IPS DF 4.7 (cell line): Measurements from ENCODE around the gene GIMAP5.
A peak's percentile ranks its signal among the peaks of the same experiment; 100 is the strongest.

Experiments
- DNase-seq: peaks from one replicate; pipeline ENCODE4 v3.0.0-alpha.2; 2013; ENCODE audit warnings: low spot score; ENCODE audit errors: extremely low read depth

Gene GIMAP5

DNA sequence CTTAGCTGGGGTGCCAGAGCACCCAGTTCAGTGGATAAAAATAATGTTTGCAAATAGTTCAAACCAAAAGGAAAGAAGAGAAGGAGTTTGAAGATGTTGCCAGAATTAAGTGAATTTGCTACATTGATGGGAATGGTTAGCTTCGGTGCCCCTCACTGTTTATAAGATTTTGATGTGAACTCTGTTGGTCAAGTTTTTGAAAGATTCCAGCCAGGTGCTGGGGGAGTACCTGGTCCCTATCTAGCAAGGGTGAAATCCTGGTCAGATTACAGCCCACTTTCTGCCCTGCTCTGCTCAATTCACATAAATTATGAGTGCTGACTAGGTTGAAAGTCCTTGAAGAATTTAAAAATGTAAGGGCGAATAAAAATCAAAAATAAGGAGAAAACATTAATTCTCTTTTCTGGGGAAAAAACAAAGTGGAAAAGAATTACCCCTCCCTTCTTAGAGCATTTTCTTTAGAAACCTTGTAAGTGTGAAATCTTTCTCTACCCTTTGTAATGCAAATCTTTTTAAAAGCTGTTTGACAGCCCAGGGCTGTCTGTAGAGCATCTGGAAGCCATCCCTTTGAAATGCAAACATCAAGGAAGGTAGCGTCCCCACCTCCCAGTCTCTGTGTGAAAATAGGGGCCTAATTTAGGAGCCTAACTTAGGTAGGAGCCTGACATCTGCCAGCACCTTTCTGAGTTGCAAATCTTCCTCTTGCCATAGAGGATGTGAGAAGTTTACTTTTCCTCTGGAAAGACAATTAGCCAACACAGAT is 1.4 kb upstream of the GIMAP5 start:
- peak; percentile 60 for DNase-seq

DNA sequence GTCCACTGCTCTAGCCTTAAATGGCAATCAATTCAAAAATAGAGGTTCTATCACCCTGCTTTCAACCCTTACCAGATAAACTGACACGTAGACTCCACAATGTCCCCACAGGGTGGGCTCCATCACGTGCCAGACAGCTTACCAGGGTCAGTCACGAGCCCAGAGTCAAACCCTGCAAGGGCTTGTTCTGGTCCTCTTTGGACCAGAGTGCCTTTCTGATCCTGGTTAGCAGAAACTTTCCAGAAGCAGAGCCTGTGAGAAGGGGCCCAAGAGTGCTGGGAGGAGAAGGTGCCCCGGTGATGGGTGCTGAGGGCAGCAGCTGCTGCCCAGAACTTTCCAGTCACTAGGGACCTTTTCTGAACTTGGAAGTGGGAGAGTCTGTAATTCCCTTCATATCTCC is 354 bp upstream of the GIMAP5 start:
- DNase-seq, result no peak

DNA sequence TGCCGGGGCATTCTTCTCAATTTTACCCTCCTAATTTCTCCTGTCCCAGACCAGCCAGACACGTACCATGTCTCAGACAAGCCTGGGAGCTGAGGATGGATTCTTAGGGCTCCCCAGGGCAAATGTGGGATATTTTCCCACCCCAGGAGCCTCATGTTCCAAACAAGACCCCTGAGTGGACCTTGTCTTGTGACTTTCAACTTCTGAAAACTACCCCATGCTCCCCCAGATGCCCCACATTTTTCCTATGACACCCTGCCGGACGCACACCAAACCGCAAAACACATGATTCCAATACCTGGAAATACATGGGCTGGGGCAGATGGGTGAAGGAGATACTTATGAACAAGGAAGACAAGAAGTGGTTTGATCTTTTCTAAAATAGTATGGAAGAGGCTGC is 874 bp downstream of the GIMAP5 start:
- DNase-seq, result no peak

DNA sequence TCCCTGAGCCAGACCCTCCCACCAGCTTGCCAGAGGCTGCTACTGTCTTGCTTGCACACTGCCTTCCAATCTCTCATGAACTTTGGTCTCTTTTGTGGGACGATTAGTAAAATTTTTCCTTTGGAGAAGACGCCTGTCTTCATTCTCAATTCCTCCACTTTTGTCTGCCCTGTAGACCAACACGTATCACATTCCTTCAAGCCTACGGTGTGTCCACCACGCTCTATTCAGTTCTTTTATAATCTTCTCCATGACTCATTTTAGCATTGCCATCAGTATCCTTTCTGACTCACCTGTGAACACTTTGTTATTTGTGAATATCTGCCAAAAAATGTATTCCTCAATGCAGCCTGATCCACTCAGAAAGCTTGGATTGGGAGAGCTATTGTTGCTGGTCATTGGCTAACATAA is 1.4 kb downstream of the GIMAP5 start:
- no peak for DNase-seq

DNA sequence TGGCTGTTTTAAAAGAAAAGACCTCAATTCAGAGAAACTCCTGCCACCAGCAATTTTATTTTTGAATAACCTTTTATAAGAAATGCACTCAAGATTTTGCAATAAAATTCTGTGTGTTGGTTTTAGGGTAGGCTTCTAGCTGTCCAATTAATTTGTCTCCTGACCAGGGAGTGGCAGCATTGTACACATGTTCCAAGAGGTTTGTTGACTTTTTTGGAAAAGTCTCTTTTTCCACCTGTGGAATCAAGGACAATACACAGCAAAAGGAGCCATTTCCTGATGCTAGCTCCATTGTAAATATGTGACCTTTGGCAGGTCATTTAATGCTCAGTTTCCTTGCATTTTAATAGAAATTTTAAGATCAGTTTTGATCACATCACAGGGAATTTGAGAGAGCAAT is 1.8 kb downstream of the GIMAP5 start:
- no peak for DNase-seq

DNA sequence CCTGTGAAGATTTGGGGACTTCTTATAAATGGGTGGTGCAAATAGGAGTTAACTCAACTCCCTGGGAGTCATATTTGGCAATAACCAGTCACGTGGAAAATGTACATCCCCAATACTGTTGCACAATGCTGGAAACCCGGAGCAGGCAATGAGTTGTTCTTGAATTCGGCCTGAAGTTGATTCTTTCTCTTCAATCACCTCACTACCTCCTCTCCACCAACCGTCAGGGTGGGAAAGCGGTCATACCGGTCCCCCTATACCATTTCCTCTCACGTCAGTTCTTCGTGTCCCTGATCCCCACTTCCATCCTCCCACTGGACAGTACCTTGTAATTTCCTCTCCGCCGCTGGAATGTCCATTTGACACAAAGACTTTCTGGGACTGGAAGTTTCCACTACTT is 2.8 kb downstream of the GIMAP5 start:
- no peak for DNase-seq

DNA sequence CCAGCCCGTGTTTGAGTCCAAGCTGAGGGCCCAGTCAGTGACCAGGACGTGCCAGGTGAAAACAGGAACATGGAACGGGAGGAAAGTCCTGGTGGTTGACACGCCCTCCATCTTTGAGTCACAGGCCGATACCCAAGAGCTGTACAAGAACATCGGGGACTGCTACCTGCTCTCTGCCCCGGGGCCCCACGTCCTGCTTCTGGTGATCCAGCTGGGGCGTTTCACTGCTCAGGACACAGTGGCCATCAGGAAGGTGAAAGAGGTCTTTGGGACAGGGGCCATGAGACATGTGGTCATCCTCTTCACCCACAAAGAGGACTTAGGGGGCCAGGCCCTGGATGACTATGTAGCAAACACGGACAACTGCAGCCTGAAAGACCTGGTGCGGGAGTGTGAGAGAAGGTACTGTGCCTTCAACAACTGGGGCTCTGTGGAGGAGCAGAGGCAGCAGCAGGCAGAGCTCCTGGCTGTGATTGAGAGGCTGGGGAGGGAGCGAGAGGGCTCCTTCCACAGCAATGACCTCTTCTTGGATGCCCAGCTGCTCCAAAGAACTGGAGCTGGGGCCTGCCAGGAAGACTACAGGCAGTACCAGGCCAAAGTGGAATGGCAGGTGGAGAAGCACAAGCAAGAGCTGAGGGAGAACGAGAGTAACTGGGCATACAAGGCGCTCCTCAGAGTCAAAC is 5.2 kb downstream of the GIMAP5 start:
- no peak for DNase-seq

DNA sequence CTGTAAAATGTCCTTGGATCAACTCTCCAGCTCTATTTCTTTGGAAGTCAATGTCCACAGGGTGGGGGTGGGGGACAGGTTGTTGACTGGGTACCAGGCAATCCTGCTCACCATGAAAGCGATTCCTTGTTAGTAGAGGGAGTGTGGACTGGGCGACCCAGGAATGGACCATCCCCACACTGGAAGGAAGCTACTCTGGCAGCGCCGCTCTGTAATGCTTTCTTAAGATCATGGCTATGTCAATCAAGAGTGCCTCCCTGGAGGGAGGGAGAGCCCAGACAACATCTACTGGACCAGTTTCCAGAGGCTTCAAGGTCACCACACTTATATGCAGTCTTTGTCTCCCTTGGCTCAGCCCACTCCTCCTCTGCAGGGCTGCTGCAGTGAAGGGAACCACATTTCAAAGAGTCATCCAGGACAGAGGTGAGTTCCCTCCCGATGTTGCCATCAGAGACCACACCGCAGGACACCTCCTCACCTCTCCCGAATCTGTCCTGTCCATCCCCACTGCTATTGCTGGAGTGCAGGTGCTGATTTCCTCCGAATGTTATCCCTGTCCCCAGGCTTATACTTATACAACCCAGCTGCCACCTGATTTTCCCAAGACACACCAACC is 6.9 kb downstream of the GIMAP5 start:
- DNase-seq, result no peak

DNA sequence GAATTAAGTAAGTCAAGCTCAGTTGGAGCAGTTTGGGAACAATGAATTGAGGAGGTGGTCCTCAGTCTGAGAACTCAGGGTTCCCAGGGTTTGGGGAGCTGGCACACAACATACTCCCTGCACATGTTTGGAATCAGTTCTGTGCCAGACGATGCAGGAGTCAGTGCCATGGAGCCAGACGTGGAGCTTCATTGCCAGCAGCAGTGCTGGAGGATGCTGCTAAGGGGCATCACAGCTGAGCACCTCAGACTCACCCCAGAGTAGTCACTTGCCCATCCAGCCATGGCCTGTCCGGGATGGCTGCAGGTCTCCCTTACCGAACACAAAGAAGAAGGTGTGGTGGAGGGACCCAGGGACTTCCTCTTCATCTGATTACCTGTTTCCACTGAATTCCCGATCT is 7.9 kb downstream of the GIMAP5 start:
- no peak for DNase-seq

DNA sequence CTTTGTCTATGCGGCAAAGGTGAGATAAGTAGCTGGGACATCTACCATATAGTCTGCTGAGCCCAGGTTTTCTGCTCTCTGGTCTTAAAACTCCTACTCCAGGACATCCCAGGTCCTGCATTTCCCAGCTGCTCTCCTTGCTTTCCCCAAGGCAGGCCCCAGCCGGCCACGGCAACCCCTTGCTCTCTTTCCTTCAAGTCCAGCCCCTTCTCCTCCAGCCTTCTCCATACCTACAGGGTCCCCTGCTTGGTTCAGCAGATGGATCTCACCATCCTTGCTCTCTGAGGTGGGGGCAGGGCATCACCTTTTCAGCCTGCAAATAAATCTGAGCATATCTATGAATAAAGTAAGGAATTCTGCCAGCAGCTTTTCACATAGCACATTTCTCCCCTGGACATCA is 8.7 kb downstream of the GIMAP5 start:
- no peak for DNase-seq

DNA sequence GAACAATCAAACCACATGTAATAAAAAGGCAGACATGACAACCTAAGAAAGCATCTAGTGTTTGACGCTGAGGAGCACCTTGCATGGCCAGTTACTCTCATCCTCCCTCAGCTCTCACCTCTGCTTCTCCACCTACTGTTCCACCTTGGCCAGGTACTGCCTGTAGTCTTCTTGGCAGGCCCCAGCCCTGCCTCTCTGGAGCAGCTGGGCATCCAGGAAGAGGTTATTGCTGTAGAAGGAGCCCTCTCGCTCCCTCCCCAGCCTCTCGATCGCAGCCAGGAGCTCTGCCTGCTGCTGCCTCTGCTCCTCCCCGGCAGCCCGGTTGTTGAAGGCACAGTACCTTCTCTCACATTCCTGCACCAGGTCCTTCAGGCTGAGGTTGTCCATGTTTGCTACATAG is 9.7 kb downstream of the GIMAP5 start:
- DNase-seq, result no peak

DNA sequence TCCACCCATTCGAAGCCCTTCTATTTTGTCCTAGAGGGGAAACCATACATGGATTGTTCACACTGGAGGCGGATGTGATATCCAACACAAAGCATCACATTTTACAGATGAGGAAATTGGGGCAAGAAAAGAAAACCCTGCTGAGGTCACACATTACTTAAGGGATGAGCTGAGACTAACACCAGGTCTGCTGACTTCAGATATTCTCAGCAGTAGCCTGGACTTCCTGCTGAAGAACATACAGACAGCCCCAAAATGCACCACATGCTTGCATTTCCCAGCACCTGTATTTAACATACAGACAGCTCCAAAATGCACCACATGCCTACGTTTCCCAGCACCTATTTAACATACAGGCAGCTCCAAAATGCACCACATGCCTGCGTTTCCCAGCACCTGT is 11.2 kb downstream of the GIMAP5 start:
- DNase-seq, result no peak

DNA sequence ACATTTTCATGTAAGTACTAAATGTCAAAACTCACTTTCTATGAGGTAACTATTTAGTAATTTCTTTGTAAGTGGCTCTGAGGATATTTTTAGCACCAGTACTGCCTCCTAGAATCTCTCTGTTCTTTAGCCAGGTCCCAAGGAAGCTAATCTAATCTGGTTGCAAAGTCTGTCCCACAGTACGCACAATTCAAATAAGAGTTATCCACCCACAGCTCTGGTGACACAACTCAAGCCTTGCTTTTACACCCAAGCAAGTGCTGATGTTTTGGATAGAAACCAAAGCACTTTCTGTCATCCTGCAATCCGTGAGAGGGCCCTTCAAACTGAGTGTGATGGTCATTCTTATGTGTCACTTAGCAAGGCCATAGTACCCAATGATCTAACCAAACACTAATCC is 14.5 kb downstream of the GIMAP5 start:
- no peak for DNase-seq

DNA sequence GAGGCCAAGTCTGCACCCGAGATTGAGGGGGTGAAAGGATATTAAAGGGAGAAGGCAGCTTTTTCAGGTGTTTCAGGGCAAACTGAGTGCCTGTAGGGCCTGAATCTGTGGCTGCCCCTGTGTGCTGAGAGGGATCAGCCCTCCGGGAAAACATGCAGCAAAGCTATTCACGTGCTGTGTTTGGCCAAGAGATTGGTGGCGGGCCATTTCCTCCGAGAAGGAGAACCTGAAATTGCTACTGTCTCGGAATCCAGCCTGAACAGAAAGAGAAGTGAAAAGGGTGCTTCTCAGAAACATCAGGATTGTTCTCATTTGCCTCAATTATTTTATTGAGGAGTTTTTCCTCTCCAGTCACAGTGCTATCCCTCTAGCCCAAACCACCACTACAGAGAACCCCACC is 16.0 kb downstream of the GIMAP5 start:
- DNase-seq, result no peak

DNA sequence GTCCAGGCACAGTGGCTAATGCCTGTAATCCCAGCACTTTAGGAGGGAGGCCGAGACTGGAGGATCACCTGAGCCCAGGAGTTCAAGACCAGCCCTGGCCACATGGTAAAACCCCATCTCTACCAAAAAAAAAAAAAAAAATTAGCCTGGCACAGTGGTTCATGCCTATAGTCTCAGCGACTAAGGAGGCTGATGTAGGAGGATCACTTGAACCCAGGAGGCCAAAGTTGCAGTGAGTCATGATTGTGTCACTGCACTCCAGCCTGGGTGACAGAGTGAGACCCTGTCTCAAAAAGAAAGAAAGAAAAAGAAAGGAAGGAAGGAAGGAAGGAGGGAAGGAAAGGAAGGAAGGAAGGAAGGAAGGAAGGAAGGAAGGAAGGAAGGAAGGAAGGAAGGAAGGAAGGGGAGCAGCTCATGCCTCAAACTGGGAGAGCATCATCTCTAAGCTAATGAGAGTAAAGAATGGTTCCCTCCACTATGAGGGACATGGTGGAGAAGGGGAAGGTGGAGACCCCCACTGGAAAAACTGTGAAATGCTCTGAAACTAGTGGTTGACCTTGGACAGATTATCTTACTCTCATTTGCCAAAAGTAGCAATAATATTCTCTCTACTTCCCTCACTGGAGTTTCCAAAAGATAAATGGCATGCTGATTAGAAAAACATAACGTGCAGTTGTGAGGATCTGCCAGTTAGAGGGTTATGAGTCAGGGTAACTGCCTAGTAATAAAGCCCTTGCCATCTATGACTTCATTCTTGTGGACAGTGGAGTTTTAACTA is 16.8 kb downstream of the GIMAP5 start:
- no peak for DNase-seq

DNA sequence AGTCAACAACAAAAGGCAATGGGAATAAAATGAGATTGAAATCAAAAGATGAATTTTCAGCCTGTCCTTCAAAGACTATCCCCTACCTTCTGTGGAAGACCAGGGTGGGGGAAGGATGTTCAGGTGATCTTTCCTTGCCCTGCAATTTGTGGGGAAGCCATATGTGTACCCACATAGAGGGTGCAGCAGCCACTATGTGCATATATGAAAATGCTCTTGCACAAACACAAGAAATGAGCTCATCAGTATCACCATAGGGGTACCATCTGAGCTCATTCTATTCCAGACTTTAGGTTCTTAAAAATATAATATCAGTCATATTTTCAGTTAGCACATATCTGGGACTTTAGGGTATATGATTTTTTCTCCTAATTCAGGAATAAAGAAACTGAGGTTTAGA is 17.7 kb downstream of the GIMAP5 start:
- no peak for DNase-seq

DNA sequence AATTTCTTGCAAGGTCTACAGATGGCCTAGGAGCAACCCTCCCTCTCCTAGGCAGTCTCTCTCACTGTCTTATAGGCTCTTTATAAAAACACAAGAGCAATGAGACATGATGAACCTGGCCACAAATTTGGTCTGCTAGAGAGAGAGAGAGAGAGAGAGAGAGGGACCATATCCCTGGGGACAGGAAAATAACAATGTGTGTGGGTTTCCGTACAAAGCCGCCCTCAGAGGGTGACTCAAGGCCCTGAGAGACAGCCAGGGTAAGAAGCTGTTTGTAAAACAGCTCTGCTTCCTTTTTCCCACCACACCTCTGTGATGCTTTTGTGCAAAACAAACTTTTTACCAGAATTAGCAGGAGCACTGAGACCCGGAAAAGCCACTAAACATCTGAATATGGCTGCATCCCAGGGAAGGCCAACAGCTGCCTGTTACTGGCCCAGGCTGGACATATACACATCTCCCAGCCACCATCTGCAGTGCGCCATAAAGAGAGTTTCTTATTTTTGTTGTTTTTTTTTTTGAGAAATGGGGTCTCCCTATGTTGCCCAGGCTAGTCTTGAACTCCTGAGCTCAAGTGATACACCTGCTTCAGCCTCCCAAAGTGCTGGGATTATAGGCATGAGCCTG is 18.4 kb downstream of the GIMAP5 start:
- DNase-seq, result no peak

DNA sequence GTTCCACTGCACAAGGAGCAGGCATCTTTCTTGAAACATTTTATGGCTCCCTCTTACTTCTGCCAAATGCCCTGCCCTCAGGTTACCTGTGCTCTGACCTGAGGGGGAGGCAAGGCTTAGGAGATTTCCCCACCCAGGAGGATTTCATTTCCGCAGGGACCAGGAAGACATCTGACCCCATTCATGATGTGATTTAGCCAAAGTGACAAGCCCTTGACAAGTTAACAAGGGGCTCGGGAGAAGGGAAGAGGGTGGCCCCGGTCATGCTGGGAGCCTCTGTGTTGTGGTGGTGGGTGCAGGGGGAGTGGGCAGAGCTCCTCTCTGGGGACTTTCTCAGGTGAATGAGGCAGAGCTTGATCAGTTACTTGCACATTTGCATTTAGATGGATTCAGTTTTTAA is 18.9 kb downstream of the GIMAP5 start:
- DNase-seq, result no peak

DNA sequence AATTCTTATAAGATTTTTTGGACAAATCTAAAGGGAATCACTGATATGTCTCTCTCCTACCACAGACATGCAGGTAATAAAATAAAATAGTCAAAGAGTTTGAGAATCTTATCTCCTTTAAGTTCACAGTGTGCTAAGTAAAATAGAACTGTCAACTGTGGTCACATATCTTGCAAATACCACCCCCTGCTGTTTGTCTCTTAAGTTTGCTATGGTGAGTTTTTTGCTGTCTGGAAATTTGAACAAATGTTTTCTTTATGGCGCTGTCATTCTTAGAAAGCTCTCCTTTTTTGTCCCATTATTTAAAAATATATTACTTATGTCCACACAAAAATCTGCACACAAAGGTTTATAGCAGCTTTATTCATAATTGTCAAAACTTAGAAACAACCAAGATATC is 19.6 kb downstream of the GIMAP5 start:
- no peak for DNase-seq

DNA sequence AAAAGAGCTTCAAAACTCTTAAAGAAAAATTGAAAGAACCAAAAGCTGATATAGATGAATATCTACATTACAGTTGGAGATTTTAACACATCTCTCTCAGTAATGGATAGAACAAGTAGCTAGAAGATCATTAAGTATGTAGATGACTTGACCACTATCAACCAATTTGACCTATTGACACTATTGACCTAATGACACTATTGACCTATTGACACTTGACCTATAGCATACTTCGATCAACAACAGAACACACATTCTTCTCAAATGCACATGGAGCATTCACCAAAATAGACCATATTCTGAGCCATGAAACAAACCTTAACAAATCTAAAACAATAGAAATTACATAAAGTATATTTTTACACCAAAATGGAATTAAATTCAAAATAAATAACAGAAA is 22.3 kb downstream of the GIMAP5 start:
- no peak for DNase-seq

DNA sequence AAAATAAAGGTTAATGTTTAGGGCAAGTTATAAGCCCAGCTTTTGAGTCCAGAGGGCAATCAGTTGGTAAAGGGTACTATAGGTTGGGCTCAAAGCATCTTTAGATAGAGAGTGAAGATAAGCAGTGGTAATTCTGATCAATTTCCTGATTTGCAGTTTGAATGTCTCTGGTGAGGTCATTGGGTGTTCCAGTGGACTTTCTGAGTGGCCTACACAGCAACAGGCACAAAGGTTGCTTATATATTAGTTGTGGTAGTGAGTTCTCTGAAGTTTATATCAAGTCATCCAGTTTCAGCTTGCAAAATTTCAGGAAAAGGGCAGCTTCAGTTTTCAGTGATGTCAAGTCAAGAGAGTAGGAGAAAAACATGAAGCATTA is 29.1 kb downstream of the GIMAP5 start:
- DNase-seq, result no peak

DNA sequence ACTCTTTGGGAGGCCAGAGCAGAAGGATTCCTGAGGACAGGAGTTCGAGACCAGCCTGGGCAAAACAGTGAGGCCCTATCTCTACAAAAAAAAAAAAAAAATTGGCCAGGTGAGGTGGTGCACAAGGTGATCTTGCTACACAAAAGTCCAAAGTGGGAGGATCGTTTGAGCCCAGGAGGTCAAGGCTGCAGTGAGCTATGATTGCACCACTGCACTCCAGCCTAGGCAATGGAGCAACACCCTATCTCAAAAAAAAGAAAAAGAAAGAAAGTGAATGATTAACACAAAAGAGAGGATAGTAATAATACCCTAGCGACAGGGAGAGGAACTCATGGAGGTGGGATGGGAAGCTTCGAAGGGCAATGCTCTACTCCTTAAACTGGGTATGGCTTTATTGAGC is 32.5 kb downstream of the GIMAP5 start:
- no peak for DNase-seq
